Ecto neural progenitor cell (in vitro differentiated cells): ENCODE results near the gene SPON1.
"Not testable (repeated sequence)": the region's sequence is repeated elsewhere in the genome, so short reads cannot be mapped to it uniquely, and the experiment has no call there.

Experiments used
- DNase-seq: peaks from one replicate; pipeline ENCODE4 v3.0.0-alpha.2; 2018; ENCODE audit warnings: low spot score

The SPON1 gene

DNA sequence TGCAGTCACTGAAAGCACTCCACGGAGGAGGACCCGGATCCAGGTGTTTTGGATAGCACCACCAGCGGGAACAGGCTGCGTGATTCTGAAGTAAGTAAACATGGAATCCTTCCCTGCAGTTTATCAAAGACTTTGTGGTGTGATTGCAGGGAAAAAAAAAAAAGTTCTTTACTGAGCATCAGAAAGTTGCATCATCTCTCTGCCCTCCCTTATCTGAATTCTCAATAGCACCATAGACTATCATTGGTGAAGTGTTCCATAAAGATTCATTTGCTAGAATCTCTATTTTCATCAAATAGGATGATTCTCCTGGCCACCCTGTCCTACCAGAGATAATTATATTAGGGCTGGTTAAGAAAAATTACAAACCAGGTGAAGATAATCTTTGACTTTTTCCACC lies 79.0 kb downstream of the SPON1 start:
- DNase-seq: no peak

DNA sequence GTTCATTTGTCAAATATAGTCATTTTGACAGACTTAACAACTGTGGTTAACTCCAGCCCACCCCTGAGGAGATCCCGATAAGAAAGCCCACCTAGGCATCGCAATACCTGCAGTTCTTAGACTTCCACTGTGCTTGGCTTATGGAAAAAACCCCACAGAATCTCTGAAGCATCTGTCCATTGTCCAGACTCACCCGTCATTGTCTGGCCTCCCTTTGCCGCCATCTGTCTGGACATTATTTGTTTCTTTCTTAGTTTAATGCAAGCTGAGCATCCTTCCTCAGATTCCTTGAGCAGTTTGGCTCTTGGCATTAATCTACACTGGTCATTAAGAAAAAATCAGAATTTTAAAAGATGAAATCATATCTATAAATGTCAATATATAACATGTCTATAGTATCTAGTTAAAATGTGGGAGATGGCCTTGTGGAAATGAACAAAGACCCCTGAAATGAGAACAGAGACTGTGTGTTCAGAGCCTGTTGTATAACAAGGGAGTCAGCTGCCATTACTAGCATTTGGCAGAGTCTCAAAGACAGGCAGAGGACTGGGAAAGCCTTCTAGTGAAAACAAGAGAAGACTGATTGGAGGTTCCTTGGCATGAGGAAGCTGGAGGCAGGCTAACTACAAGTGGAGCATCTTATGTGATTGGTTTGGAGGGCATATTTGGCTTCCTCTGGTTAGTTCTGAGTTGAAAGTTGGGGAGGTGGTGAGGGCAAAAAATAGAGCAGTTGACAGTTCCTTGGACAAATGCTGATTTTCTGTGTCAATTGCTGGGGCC lies 80.4 kb downstream of the SPON1 start:
- no peak for DNase-seq

DNA sequence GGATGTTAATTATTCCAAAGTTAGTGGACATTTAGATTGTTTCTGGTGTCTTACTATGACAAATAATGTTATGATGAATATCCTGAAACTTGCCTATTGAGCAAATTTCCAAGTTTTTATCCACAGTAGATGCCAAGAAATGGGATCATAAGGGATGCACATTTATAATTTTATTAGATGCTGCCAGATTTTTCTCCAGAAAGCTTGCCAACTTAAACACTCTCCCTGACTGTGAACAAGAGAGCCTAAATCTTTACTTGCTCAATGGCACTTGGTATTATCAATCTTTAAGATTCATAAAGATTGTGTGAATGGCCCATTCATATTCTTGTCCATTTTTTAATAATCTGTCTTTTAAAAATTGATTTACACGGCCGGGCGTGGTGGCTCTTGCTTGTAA lies 82.4 kb downstream of the SPON1 start:
- no peak for DNase-seq

GRCh38 chr11:14045417-14045816 lies 82.9 kb downstream of the SPON1 start:
- no peak for DNase-seq

DNA sequence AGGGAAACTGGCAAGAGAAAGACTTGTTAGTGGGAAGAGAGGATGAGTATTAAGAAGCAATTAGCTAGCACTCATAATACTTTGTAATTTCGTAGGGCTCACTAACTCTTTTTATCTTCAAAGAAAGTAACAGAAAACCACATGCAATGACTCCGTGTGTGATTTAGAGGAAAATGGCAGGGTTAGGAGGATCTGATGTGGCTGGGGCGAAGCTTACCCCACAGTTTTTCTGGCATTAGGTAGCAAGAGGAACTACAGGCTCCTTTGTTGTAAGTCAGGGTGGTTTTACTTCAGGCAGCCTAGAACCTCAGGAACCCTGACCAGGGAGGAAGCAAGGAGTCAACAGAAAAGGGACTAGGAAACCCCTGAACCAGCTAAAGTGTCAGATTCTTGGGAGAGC lies 89.7 kb downstream of the SPON1 start:
- DNase-seq: no peak

DNA sequence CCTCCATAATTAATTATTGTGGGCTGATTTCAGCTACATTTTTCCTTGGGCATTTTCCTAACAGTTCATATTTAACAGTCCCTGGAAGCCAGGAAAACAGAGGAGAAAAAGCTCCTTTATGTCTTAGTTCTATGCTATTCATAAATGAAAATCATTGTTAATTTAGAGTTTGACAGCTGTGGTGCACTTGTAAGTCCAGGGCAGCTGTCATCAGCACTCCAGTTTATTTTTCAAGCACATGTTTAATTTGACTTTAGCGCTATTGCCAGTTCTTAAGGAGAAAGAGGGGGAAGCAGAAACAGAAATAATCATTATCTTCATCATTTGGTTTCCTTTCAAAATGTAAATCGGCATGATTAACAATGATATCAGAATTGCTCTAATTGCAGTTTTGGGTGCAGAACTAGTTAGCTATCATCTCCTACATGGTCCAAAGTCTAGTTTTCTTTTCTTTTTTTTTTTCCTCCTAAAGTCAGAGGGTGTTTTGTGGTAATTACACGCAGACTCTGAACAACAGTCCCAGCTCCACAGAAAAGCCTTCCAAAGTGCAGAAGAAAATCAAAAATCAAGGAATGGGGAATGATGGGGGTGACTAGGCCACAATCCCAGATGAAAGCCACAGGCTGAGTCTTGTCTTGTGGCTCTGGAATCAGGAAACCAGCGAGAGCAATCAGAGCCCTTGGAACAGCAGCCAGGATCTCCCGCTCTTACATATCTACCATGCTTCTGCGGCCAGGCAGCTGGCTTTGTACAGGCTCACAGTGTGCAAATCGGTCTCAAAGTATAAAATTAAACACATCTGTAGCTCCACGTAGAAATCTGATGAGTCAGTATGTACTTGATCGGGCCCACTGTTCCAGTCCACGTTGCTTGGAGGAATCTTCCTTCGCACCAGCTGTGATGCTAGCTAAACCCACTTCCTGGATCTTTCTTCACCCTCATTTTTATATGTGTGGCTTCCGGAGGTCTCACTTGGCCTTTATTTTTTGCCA lies 91.9 kb downstream of the SPON1 start:
- no peak for DNase-seq

GRCh38 chr11:14055936-14056335 lies 93.4 kb downstream of the SPON1 start:
- no peak for DNase-seq

- no peak for DNase-seq
These were observed 95.5 kb downstream of the SPON1 start for GRCh38 chr11:14058061-14058460.

DNA sequence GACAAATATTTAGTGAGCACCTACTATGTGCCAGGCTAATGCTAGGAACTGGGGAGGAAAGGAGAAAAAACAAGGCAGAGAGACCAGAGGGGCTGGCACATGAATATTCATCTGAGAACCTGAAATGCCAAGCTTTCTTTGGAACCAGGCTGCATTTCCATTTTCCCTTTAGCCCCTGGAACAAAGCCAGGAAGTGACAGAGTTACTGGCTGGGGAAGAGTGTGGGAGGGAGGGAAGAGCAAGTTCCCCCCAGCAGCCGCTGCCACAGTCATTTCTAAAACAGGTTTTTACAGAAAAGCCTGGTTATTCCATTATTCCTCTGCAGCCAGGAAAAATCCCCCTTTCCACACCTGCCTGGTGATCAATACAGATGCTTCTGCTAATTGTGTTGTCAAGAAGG lies 97.0 kb downstream of the SPON1 start:
- no peak for DNase-seq

DNA sequence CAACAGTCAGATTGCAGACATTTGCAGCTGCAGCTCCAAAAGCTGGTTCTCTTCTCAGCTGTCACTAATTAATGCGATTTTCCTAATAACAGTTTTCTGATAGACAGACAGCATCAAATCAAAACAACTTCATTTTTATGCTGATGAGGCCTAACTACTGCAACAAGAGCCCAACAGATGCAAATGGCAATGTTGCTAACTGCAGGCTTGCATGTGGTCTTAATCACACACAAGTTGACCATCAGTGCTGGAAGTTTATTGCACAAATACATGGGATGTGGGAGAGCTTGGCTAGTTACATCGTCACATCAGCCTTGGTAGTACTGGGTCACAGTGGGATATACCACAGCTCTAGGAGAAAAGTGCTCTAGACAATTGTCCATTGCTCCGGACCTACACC lies 99.2 kb downstream of the SPON1 start:
- DNase-seq: no peak

DNA sequence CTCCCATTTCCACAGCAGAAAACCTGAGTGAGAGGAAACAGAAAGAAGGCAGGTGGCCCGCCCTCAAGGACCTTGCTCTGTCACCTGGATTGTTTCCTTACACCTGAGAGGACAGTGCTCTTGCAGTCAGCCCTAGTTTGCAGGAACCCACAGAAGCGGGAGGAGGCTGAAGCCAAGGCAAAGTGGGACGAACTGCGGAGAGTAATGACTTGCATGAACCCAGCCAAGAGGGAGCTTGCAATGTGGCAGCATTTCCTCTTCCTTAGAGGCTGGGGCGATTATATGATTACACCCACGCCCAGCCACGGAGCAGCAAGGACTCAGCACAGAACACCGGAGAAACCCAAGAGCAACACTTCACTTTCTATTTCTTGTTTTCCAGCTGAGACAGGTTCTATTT lies 102.6 kb downstream of the SPON1 start:
- no peak for DNase-seq

DNA sequence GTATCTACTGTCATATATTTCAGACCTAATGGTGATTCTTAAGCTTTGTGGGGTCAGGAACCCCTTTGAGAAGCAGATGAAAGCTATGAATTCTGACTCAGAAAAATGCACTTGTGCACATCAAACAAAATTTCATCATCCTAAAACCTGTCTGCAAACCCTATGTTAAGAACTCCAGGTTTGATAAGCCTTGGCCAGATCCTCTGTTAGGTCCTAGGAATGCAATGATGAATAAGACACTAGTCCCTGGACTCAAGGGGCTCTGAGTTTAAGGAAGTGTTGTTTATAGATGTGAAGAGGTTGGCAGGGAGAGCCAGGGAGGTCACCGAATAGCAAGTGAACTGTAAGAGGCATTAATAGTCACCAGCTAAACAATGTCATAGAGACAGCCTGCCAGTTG lies 103.2 kb downstream of the SPON1 start:
- DNase-seq: no peak

- DNase-seq: no peak
These were observed 105.2 kb downstream of the SPON1 start for GRCh38 chr11:14067686-14068085.

- no peak for DNase-seq
These were observed 108.4 kb downstream of the SPON1 start for GRCh38 chr11:14070896-14071295.

DNA sequence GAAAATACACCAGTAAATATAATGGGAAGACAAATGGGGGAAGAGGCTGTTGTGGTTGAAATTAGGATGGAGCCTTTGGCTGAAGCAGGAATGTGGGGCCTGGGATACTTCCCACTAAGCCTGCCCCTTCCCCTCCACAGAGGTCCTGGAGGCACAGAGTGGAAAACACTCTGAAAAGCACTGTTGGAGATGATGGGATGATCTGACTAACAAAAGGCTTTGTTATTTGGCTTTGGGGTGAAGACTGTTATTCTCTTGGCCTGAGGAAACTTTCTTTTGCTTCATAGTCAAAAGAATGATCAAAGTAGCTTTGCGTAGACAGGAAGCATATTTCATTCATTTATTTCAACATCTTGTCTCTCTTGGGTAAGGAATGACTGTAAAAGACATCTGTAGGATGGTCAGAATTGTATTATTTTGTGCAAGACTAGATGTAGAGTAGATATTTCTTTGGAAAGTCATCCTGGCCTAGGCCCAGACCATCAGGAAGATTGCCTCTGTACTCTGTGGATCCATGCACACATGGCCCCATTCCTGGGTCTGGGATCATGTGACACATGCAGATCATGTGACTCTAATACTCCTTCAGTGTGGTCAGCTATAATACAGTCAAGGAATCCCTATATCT lies 111.4 kb downstream of the SPON1 start:
- DNase-seq: no peak

GRCh38 chr11:14075118-14076078 lies 112.9 kb downstream of the SPON1 start:
- no peak for DNase-seq

DNA sequence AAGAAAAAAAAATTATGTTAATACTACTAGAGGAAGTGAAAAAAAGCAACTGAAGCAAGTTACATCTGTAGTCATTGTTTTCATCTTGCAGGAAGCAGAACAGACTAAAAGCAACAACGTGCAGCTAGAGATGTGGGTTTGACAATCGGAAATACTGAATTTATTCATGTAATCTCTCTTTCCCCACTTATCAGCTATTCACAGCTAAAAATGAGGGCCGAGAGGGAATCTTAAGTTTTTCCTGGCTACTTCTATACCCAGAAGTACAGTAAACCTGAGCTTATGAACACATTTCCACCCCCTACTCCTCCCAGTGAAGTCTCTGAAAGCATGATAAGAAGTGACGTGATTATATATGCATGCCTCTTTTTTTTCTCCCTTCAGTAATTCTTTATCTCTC lies 116.5 kb downstream of the SPON1 start:
- DNase-seq: no peak

DNA sequence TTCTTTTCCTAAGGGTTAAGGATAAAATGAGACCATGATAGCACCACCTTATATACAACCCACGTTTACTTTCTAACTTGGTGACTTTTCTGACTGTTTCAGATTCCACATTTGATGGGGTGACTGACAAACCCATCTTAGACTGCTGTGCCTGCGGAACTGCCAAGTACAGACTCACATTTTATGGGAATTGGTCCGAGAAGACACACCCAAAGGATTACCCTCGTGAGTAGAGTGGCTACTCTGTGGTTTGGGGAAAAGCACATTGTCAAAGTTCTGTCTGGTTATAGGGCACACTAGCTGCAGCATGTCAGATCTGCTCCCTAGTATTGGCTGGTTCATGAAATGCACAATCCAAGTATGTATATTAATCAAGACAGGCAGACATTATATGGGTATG lies 117.3 kb downstream of the SPON1 start:
- no peak for DNase-seq

DNA sequence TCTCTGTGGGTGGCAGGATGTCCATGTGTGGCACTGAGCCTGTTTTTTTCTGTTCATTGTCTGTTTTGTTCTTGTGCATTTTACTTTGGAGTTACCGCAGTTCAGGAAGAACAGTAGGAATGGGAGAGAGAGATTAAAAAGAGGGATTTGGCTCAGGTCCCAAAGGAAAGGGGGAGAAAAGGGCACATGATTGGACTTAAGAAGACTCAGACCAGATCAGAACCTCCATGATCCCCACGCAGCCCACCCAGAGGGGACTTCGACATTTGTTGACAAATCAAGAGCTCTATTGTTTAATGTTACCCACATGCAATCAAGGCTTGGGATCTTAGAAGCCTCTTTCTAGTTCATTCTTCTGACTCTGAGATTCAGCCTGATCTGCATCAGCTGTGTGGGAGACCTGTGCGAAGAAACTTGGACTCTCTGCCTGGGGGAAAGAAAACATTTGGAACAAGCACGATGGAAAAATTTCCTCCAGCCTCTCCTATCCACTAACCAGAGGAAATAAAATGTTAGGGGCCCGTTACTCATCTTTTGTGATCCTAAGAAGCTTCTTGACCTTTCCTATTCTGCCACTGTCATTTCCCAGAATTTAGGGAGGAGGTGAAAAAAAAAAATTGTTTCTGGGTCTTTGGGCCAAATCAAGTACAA lies 119.2 kb downstream of the SPON1 start:
- DNase-seq: no peak

DNA sequence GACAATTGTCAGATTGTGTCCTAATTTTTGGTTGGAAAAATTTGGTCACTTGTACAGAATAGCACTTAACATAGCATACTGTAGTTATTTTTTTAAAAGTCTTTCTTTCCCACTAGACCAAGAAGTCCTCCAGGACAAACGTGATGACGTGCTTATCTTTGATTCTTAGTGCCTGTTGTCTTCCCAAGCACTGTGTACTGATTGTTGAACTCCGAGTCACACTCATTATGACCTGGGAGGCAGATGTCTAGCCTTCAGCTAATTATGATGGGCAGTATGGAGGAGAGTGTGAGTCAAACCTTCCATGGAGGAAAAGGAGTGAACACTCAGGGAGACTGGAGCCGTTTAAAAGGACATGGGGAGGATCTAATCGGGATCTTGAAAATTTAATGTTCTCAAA lies 119.8 kb downstream of the SPON1 start:
- no peak for DNase-seq

DNA sequence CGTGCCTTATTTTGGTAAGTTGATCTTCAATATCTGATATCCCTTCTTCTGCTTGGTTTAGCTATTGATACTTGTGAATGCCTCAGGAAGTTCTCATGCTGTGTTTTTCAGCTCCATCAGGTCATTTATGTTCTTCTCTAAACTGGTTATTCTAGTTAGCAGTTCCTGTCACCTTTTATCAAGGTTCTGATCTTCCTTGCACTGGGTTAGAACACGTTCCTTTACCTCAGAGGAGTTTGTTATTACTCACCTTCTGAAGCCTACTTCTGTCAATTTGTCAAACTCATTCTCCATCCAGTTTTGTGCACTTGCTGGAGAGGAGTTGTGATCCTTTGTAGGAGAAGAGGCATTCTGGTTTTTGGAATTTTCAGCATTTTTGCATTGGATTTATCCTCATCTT lies 126.3 kb downstream of the SPON1 start:
- DNase-seq: not testable (repeated sequence)
